ENCODE data around the gene SLC2A9. TPM values are rescaled to one million over a fixed set of nuclear protein-coding genes. Genes with fewer than 3 reads are reported as not detected.

Gene SLC2A9
- total RNA-seq, 4 donors from 2014 or later: 8.0 to 18.7 (median 11.5) TPM

GRCh38 chr4:9940041-9940440, 81.3 kb downstream of the SLC2A9 start:
- intact Hi-C loops (cut with DNase I): no loop called here
- no peak for DNase-seq
- 81 to 85% methylated on average over 5 of the region's 5 CpGs for WGBS, 2 donors

GRCh38 chr4:9938933-9939332, 82.4 kb downstream of the SLC2A9 start:
- no peak overlapping the region for H3K4me3 ChIP-seq
- DNase-seq: no peak
- peaks cover 0 to 55% (median 0%) of the 10 kb centered on the region in 3 donors for H3K36me3 ChIP-seq
- H3K4me1 ChIP-seq: no peaks in the 10 kb centered on the region
- no peak for TF ChIP-seq POLR2A (IDR thresholded peaks at IDR 0.05)
- TF ChIP-seq CTCF (IDR thresholded peaks at IDR 0.05): no peak
- intact Hi-C loops (cut with DNase I): no loop called here
- H3K9me3 ChIP-seq: no peaks in the 10 kb centered on the region
- WGBS, 2 donors: 78 to 94% methylated on average over 5 of the region's 5 CpGs
- no peaks in the 10 kb centered on the region for H3K27me3 ChIP-seq
- no peak overlapping the region for H3K27ac ChIP-seq

More at GRCh38 chr4:9940041-9940440, 81.3 kb downstream of the SLC2A9 start:
- Histone ChIP-seq H3K27me3 (no peaks in the 10 kb centered on the region), H3K36me3 (peaks cover 0 to 47% (median 0%) of the 10 kb centered on the region in 3 donors), H3K4me3 (no peak overlapping the region), H3K4me1 (no peaks in the 10 kb centered on the region), H3K9me3 (no peaks in the 10 kb centered on the region), H3K27ac (no peak overlapping the region)
- TF ChIP-seq POLR2A (IDR thresholded peaks at IDR 0.05): no peak
- no peak for TF ChIP-seq CTCF (IDR thresholded peaks at IDR 0.05)

GRCh38 chr4:9937078-9937477, 84.2 kb downstream of the SLC2A9 start:
- no peak for DNase-seq
- TF ChIP-seq POLR2A (IDR thresholded peaks at IDR 0.05) (no peak), CTCF (IDR thresholded peaks at IDR 0.05) (no peak)

GRCh38 chr4:9936129-9936644, 85.1 kb downstream of the SLC2A9 start:
- intact Hi-C loops (cut with DNase I): no loop called here
- WGBS, 2 donors: 70 to 72% methylated on average over 5 of the region's 5 CpGs
- no peaks in the 10 kb centered on the region for H3K4me1 ChIP-seq
- no peak for DNase-seq
- H3K27me3 ChIP-seq: no peaks in the 10 kb centered on the region
- H3K4me3 ChIP-seq: no peak overlapping the region
- H3K36me3 ChIP-seq: peaks cover 0 to 50% (median 0%) of the 10 kb centered on the region in 3 donors
- no peak overlapping the region for H3K27ac ChIP-seq
- TF ChIP-seq POLR2A (IDR thresholded peaks at IDR 0.05): no peak
- TF ChIP-seq CTCF (IDR thresholded peaks at IDR 0.05): no peak
- H3K9me3 ChIP-seq: no peaks in the 10 kb centered on the region

More at GRCh38 chr4:9937078-9937477, 84.2 kb downstream of the SLC2A9 start:
- Histone ChIP-seq H3K4me3 (no peak overlapping the region), H3K9me3 (no peaks in the 10 kb centered on the region), H3K4me1 (no peaks in the 10 kb centered on the region), H3K27me3 (no peaks in the 10 kb centered on the region), H3K36me3 (peaks cover 0 to 59% (median 0%) of the 10 kb centered on the region in 3 donors), H3K27ac (no peak overlapping the region)
- intact Hi-C loops (cut with DNase I): no loop called here
- WGBS, 2 donors: 65 to 86% methylated on average over 6 of the region's 6 CpGs

- 100% methylated on average over 1 of the region's 1 CpG for WGBS, 2 donors
- Histone ChIP-seq H3K4me1 (no peaks in the 10 kb centered on the region), H3K27me3 (no peaks in the 10 kb centered on the region), H3K4me3 (no peak overlapping the region), H3K27ac (no peak overlapping the region), H3K36me3 (peaks cover 0 to 31% (median 0%) of the 10 kb centered on the region in 3 donors), H3K9me3 (no peaks in the 10 kb centered on the region)
- intact Hi-C loops (cut with DNase I): no loop called here
- no peak for DNase-seq
- no peak for TF ChIP-seq POLR2A (IDR thresholded peaks at IDR 0.05)
- no peak for TF ChIP-seq CTCF (IDR thresholded peaks at IDR 0.05)
These were observed 87.3 kb downstream of the SLC2A9 start for GRCh38 chr4:9933956-9934355.
